ENCODE results near the gene POLL. TPM values are rescaled to one million over a fixed set of nuclear protein-coding genes. Genes with fewer than 3 reads are reported as not detected.
A peak's percentile ranks its signal among the peaks of the same experiment; 100 is the strongest.

POLL gene
- total RNA-seq, 1 experiment from 2014 or later: 40.7 TPM

DNA sequence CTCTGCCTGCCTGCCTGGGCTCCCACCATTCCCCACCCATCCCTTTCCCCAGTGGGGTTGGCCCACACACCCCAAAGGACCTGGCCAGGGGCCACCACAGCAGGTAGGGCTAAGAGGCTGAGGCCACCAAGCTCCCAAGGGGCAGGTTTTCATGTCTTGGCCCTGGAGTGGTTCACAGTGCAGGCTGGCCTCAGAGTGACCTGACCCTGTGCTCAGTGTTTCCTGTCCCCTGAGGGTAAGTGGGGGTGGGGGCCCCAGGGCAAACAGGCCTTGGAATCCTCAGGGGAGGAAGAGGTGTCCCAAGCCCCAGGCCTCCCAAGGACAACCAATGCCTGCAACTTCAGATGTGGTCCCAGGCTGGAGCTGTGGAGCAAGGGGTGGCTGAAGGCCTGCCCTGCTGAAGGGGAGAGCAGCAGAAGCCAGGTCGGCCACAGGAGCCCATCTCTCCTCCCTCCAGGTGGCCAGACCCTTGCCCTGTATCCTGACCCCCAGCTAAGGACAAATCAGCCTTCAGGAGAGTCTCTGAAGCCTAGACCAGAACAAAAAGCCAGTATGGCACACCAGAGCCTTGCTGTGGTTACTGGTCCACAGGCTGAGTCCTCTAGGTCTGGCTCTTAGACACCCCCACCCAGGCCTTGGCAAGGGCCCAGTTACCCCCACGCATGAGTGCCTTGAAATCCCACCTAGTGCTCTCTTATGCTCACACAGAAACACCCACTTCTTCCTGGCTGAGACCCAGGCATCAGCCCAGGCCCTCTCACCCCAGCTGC lies 27.6 kb downstream of the POLL start:
- no TSS peak for BruUV-seq (replicated peaks)

DNA sequence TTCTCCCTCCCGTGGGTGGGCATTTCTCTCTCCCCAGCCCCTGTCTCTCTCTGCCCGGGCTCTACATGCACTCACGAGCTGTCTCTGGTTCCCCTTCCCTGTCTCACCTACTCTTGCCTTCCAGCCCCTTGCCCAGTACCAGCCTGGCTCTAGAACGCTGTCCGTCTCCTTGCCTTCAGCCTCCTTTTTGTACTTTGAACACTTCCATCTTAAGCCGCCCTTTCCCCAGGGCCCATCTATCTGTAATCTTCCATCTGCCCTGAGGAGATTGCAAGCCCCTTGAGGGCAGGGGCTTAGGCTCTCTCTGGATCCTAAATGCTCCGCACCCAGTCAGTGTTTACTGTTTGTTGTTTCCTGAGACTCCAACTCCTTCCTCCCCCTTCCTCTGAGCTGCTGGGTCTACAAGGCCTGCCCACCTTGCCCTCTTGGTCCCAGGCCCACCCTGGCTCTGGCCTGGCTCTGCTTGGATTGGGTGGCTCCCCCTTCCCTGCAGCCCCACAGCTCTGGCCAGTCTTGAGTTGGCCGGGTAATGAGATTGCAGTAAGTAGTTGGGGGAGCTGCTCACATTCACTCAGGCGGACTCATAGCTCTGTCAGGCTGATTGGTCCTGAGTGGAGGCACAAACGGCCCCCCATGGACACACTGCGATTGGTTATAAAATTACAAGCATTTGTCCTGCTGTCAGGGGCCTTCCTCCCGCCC lies 28.3 kb downstream of the POLL start:
- BruUV-seq (replicated peaks): no TSS peak
- POLR2A ChIA-PET: interaction anchor here (0.5 to 1.7 kb wide), 2 partner anchors 28 to 315 kb away, joined by 3 to 4 read pairs; partner anchors contain the start of genes DPCD and POLL

More for the DNA sequence above, 27.6 kb downstream of the POLL start:
- H3K36me3 Mint-ChIP-seq (ENCODE audit: insufficient read depth, unreplicated experiment): peaks cover 16% of the 10 kb centered on the region
- H3K4me3 Mint-ChIP-seq (ENCODE audit: unreplicated experiment): no peak overlapping the region
- no peaks in the 10 kb centered on the region for H3K9me3 Mint-ChIP-seq (ENCODE audit: unreplicated experiment)
- H3K4me1 Mint-ChIP-seq (ENCODE audit: insufficient read depth, unreplicated experiment): peaks cover 11% of the 10 kb centered on the region
- peaks cover 7% of the 10 kb centered on the region for H3K27me3 Mint-ChIP-seq (ENCODE audit: insufficient read depth, unreplicated experiment)
- no peak overlapping the region for H3K27ac Mint-ChIP-seq (ENCODE audit: low read depth, unreplicated experiment)
- POLR2A ChIA-PET: interaction anchor here (0.5 kb wide), 1 partner anchor 316 kb away, joined by 3 read pairs; no protein-coding TSS in a partner anchor
- TF ChIP-seq, protein P1, sequence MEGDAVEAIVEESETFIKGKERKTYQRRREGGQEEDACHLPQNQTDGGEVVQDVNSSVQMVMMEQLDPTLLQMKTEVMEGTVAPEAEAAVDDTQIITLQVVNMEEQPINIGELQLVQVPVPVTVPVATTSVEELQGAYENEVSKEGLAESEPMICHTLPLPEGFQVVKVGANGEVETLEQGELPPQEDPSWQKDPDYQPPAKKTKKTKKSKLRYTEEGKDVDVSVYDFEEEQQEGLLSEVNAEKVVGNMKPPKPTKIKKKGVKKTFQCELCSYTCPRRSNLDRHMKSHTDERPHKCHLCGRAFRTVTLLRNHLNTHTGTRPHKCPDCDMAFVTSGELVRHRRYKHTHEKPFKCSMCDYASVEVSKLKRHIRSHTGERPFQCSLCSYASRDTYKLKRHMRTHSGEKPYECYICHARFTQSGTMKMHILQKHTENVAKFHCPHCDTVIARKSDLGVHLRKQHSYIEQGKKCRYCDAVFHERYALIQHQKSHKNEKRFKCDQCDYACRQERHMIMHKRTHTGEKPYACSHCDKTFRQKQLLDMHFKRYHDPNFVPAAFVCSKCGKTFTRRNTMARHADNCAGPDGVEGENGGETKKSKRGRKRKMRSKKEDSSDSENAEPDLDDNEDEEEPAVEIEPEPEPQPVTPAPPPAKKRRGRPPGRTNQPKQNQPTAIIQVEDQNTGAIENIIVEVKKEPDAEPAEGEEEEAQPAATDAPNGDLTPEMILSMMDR (IDR thresholded peaks at IDR 0.05; ENCODE audit: unreplicated experiment): no peak
- DNase-seq (ENCODE audit: unreplicated experiment): no peak
- intact Hi-C loops (cut with micrococcal nuclease): no loop called here
- CTCF ChIA-PET: interaction anchor here (0.5 to 3.5 kb wide), 6 partner anchors 11 to 1243 kb away, joined by 3 to 17 read pairs (median 3); no protein-coding TSS in a partner anchor

DNA sequence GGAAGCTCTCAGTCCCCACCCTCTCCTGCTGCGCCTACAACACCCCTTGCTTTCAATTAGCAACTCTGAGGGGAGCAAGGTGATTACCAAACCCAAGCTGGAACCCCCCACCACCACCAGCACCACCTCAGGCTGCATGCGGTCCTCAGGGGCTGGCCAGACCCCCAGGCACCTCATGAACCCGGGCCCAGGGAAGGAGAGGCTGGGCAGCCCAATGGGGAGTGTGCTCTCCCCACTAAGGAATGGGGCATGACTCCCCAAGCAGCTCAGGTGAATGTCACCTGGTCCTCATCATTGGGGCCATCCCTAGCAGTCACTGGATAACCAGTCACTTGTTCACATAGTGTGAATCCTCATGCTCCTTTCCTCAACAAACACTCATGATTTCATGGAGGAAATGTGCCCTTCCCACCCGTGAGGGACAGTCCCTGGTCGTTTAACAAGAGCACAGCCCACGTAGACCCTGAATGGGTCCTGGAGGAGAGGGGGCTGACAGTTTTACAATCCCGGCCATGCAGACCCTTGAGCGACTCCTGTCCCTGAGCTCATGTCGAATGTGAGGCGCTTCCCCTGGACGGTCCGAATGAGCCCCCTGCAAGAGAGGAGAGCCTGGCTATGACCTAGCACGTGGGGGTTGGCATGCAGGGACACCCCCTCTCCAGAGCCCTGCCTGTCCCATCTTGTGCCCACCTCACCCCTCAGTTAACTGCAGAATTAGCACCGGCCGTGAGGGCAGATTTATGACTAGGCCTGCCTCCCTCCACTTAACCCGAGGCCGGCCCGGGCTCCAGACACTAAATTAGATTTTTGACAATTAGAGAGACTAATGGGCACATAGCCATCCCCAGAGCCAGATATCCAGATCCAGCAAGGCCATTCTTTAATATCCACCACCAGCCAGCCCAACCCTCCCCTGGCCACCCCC lies 29.1 kb downstream of the POLL start:
- TF ChIP-seq, protein P1 (IDR thresholded peaks at IDR 0.05; ENCODE audit: unreplicated experiment): no peak
- Mint-ChIP-seq H3K4me3 (ENCODE audit: unreplicated experiment) (no peak overlapping the region), H3K27me3 (ENCODE audit: insufficient read depth, unreplicated experiment) (no peaks in the 10 kb centered on the region), H3K27ac (ENCODE audit: low read depth, unreplicated experiment) (peak overlapping the region; percentile 93), H3K9me3 (ENCODE audit: unreplicated experiment) (no peaks in the 10 kb centered on the region), H3K4me1 (ENCODE audit: insufficient read depth, unreplicated experiment) (peaks cover 11% of the 10 kb centered on the region), H3K36me3 (ENCODE audit: insufficient read depth, unreplicated experiment) (peaks cover 12% of the 10 kb centered on the region)
- POLR2A ChIA-PET: interaction anchor here (0.6 to 1.7 kb wide), 7 partner anchors 9 to 338 kb away, joined by 3 to 5 read pairs (median 4); partner anchors contain the start of genes DPCD and POLL
- intact Hi-C loops (cut with micrococcal nuclease): no loop called here
- no TSS peak for BruUV-seq (replicated peaks)
- no peak for DNase-seq (ENCODE audit: unreplicated experiment)
- CTCF ChIA-PET: interaction anchor here (2.0 to 2.2 kb wide), 2 partner anchors 11 to 345 kb away, joined by 10 to 12 read pairs; no protein-coding TSS in a partner anchor

More for the DNA sequence above, 28.3 kb downstream of the POLL start:
- H3K27me3 Mint-ChIP-seq (ENCODE audit: insufficient read depth, unreplicated experiment): no peaks in the 10 kb centered on the region
- DNase-seq (ENCODE audit: unreplicated experiment): no peak
- TF ChIP-seq, protein P1 (IDR thresholded peaks at IDR 0.05; ENCODE audit: unreplicated experiment): no peak
- H3K9me3 Mint-ChIP-seq (ENCODE audit: unreplicated experiment): no peaks in the 10 kb centered on the region
- H3K36me3 Mint-ChIP-seq (ENCODE audit: insufficient read depth, unreplicated experiment): peaks cover 17% of the 10 kb centered on the region
- CTCF ChIA-PET: interaction anchor here (0.6 to 2.2 kb wide), 4 partner anchors 10 to 1243 kb away, joined by 3 to 12 read pairs (median 6); no protein-coding TSS in a partner anchor
- H3K4me3 Mint-ChIP-seq (ENCODE audit: unreplicated experiment): no peak overlapping the region
- peaks cover 11% of the 10 kb centered on the region for H3K4me1 Mint-ChIP-seq (ENCODE audit: insufficient read depth, unreplicated experiment)
- peak overlapping the region; percentile 93 for H3K27ac Mint-ChIP-seq (ENCODE audit: low read depth, unreplicated experiment)
- intact Hi-C loops (cut with micrococcal nuclease): no loop called here
